Trophoblast cell (in vitro differentiated cells and primary cell): ENCODE data around the gene SPRR2G.
"Not testable (repeated sequence)": the region's sequence is repeated elsewhere in the genome, so short reads cannot be mapped to it uniquely, and the experiment has no call there.

Source experiments
- DNase-seq, 2 donors: peaks; one replicate each; pipeline ENCODE4 v3.0.0-alpha.2; 2016
- H2AFZ ChIP-seq: 2 replicates; pipeline ENCODE4 v1.6.1; 2013; ENCODE audit warnings: low read length, moderate library complexity, mild to moderate bottlenecking; ENCODE audit not compliant: insufficient read depth, poor library complexity
- H2AK5ac ChIP-seq: 2 replicates; pipeline ENCODE4 v1.6.1; 2013; ENCODE audit warnings: mild to moderate bottlenecking, low read length
- H2BK120ac ChIP-seq: 2 replicates; pipeline ENCODE4 v1.6.1; 2013; ENCODE audit warnings: low read length, mild to moderate bottlenecking, moderate library complexity; ENCODE audit not compliant: insufficient read depth, poor library complexity
- H2BK12ac ChIP-seq: 2 replicates; pipeline ENCODE4 v1.6.1; 2013; ENCODE audit warnings: mild to moderate bottlenecking, low read length, moderate library complexity
- H2BK5ac ChIP-seq: 2 replicates; pipeline ENCODE4 v1.6.1; 2013; ENCODE audit warnings: low read length, low read depth, moderate library complexity, mild to moderate bottlenecking; ENCODE audit not compliant: poor library complexity
- H3K14ac ChIP-seq: 2 replicates; pipeline ENCODE4 v1.6.1; 2013; ENCODE audit warnings: mild to moderate bottlenecking, low read length
- H3K18ac ChIP-seq: 2 replicates; pipeline ENCODE4 v1.6.1; 2013; ENCODE audit warnings: mild to moderate bottlenecking, low read length
- H3K23ac ChIP-seq: 2 replicates; pipeline ENCODE4 v1.6.1; 2013; ENCODE audit warnings: low read length
- H3K27ac ChIP-seq: 2 replicates; pipeline ENCODE4 v1.5.1; 2013; ENCODE audit warnings: low read depth, mild to moderate bottlenecking, inconsistent platforms, low read length, moderate library complexity
- H3K27me3 ChIP-seq: 2 replicates; pipeline ENCODE4 v1.6.1; 2013; ENCODE audit warnings: inconsistent platforms, mild to moderate bottlenecking, low read length, moderate library complexity; ENCODE audit not compliant: insufficient read depth
- H3K36me3 ChIP-seq, 2 experiments: 1 replicate in 1 of 2; 2 replicates in 1 of 2; pipeline ENCODE4 v1.6.1; 2013; ENCODE audit warnings: low read length in 2 of 2, mild to moderate bottlenecking in 2 of 2, moderate library complexity in 1 of 2; ENCODE audit not compliant: insufficient read depth in 2 of 2, control insufficient read depth in 1 of 2
- H3K4ac ChIP-seq: 2 replicates; pipeline ENCODE4 v1.6.1; 2013; ENCODE audit warnings: low read depth, mild to moderate bottlenecking, low read length, moderate library complexity
- H3K4me1 ChIP-seq, 2 experiments: 1 replicate in 1 of 2; 2 replicates in 1 of 2; pipeline ENCODE4 v1.6.1; 2013; ENCODE audit warnings: low read length in 2 of 2, mild to moderate bottlenecking in 2 of 2, moderate library complexity in 1 of 2; ENCODE audit not compliant: insufficient read depth in 2 of 2, control insufficient read depth in 1 of 2
- H3K4me2 ChIP-seq: 2 replicates; pipeline ENCODE4 v1.6.1; 2013; ENCODE audit warnings: inconsistent platforms, mild to moderate bottlenecking, low read length, moderate library complexity
- H3K4me3 ChIP-seq: 2 replicates; pipeline ENCODE4 v1.5.1; 2013; ENCODE audit warnings: mild to moderate bottlenecking, low read depth, low read length, inconsistent platforms
- H3K79me1 ChIP-seq: one replicate; pipeline ENCODE4 v1.6.1; 2013; ENCODE audit warnings: low read length
- H3K79me2 ChIP-seq: 2 replicates; pipeline ENCODE4 v1.6.1; 2013; ENCODE audit warnings: low read length, mild to moderate bottlenecking; ENCODE audit not compliant: control insufficient read depth, insufficient read depth, poor library complexity
- H3K9ac ChIP-seq: 2 replicates; pipeline ENCODE4 v1.6.1; 2013; ENCODE audit warnings: mild to moderate bottlenecking, low read length
- H3K9me3 ChIP-seq: 2 replicates; pipeline ENCODE4 v1.6.1; 2013; ENCODE audit warnings: low read depth, mild to moderate bottlenecking, control low read depth, inconsistent platforms, low read length; ENCODE audit not compliant: insufficient read depth
- H4K12ac ChIP-seq: 2 replicates; pipeline ENCODE4 v1.6.1; 2013; ENCODE audit warnings: low read depth, mild to moderate bottlenecking, low read length, moderate library complexity
- H4K8ac ChIP-seq: 2 replicates; pipeline ENCODE4 v1.6.1; 2013; ENCODE audit warnings: low read depth, mild to moderate bottlenecking, low read length, moderate library complexity
- H4K91ac ChIP-seq: one replicate; pipeline ENCODE4 v1.6.1; 2013; ENCODE audit warnings: low read depth, mild to moderate bottlenecking, low read length, moderate library complexity
- WGBS: extraction: QIAGEN DNeasy Blood & Tissue Kit; methylation state at CpG from one replicate; pipeline ENCODE4 v1.1.7; 2013; ENCODE audit warnings: missing lambda C conversion rate; ENCODE audit not compliant: insufficient read length, insufficient coverage; ENCODE audit errors: extremely low coverage; 5-methylcytosine and 5-hydroxymethylcytosine counted together

SPRR2G gene

GRCh38 chr1:153120945-153121344, 29.7 kb downstream of the SPRR2G start:
- H3K18ac ChIP-seq, result no peak overlapping the region
- H3K4me2 ChIP-seq, result no peak overlapping the region
- no peak overlapping the region for H3K4me3 ChIP-seq
- no peak overlapping the region for H2BK12ac ChIP-seq
- no peak overlapping the region for H2BK5ac ChIP-seq
- H3K4ac ChIP-seq, result no peak overlapping the region
- H4K91ac ChIP-seq, result no peak overlapping the region
- H3K9me3 ChIP-seq, result peaks cover 2% of the 10 kb centered on the region
- peaks cover 0 to 2% of the 10 kb centered on the region in 2 experiments for H3K36me3 ChIP-seq
- no peak overlapping the region for H3K9ac ChIP-seq
- H3K27me3 ChIP-seq, result no peaks in the 10 kb centered on the region
- no peak overlapping the region for H4K8ac ChIP-seq
- H2AFZ ChIP-seq, result no peak overlapping the region
- no peak overlapping the region for H3K23ac ChIP-seq
- H3K4me1 ChIP-seq, result no peaks in the 10 kb centered on the region
- no peak overlapping the region for H2BK120ac ChIP-seq
- H4K12ac ChIP-seq, result no peak overlapping the region
- no peak overlapping the region for H3K27ac ChIP-seq
- H2AK5ac ChIP-seq, result no peak overlapping the region
- peaks cover 3% of the 10 kb centered on the region for H3K79me1 ChIP-seq
- H3K14ac ChIP-seq, result no peak overlapping the region
- no peaks in the 10 kb centered on the region for H3K79me2 ChIP-seq
- no peak for DNase-seq

GRCh38 chr1:153119491-153119971, 31.2 kb downstream of the SPRR2G start:
- no peak overlapping the region for H3K23ac ChIP-seq
- no peak overlapping the region for H3K4me2 ChIP-seq
- H3K14ac ChIP-seq, result no peak overlapping the region
- H2AK5ac ChIP-seq, result no peak overlapping the region
- H3K27me3 ChIP-seq, result no peaks in the 10 kb centered on the region
- no peak overlapping the region for H3K27ac ChIP-seq
- peaks cover 0 to 2% of the 10 kb centered on the region in 2 experiments for H3K36me3 ChIP-seq
- no peak overlapping the region for H2BK120ac ChIP-seq
- H4K12ac ChIP-seq, result no peak overlapping the region
- no peak overlapping the region for H2BK12ac ChIP-seq
- no peak overlapping the region for H3K4ac ChIP-seq
- no peak overlapping the region for H2AFZ ChIP-seq
- no peaks in the 10 kb centered on the region for H3K4me1 ChIP-seq
- H4K8ac ChIP-seq, result no peak overlapping the region
- no peak overlapping the region for H4K91ac ChIP-seq
- WGBS, result no CpG with 5 or more reads among the region's 3 CpGs
- no peak overlapping the region for H3K18ac ChIP-seq
- H3K9ac ChIP-seq, result no peak overlapping the region
- H3K9me3 ChIP-seq, result peaks cover 2% of the 10 kb centered on the region
- H2BK5ac ChIP-seq, result no peak overlapping the region
- no peak overlapping the region for H3K4me3 ChIP-seq
- H3K79me2 ChIP-seq, result no peaks in the 10 kb centered on the region
- DNase-seq, result no peak
- H3K79me1 ChIP-seq, result peaks cover 3% of the 10 kb centered on the region

DNA sequence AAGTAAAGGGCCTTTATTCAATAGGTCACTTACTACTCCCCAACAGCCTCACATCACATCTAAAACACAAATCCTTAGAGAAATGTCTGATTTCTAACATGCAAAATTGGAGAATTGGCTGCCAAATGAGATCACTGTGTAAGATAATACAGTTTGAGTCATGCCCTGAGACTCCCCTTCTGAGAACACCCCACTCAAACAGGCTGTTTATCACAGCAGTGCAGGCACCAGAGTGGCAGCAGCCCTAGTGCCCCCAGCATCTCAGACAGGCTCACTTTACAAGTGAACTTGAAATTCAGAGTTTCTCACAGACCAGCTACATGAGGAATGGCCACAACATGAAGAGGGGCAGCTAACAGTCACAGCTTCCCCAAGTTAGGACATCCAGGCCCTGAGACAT, 35.4 kb downstream of the SPRR2G start:
- H2BK12ac ChIP-seq, H4K12ac ChIP-seq, H3K14ac ChIP-seq, H3K4me3 ChIP-seq, H3K27ac ChIP-seq, H3K36me3 ChIP-seq, H3K4me1 ChIP-seq, H2BK5ac ChIP-seq, H3K9me3 ChIP-seq, H3K4ac ChIP-seq, H2AFZ ChIP-seq, H3K79me1 ChIP-seq, H3K79me2 ChIP-seq, H4K91ac ChIP-seq, H2BK120ac ChIP-seq, H3K4me2 ChIP-seq, H2AK5ac ChIP-seq, H3K27me3 ChIP-seq, H3K9ac ChIP-seq, H4K8ac ChIP-seq, H3K23ac ChIP-seq, DNase-seq, H3K18ac ChIP-seq: not testable (repeated sequence)

GRCh38 chr1:153113416-153113815, 37.3 kb downstream of the SPRR2G start, which contains the start of gene SPRR2F:
SPRR2F (minus strand) TSS chr1:153113516; CDS start chr1:153112733, 783 bp downstream.
- no peak within 1 kb of the TSS for H3K27ac ChIP-seq
- no peaks in the 10 kb centered on the region for H3K4me1 ChIP-seq
- no peaks in the 10 kb centered on the region for H3K27me3 ChIP-seq
- H3K36me3 ChIP-seq, result no peaks in the 10 kb centered on the region
- no peak within 1 kb of the TSS for H3K4me3 ChIP-seq
- H3K79me1 ChIP-seq, result no peaks in the 10 kb centered on the region
- no peaks in the 10 kb centered on the region for H3K9me3 ChIP-seq
- WGBS, result no CpG with 5 or more reads among the region's 3 CpGs
- H3K9ac ChIP-seq, result no peak within 1 kb of the TSS
- no peak within 1 kb of the TSS for H3K14ac ChIP-seq
- no peak within 1 kb of the TSS for H4K91ac ChIP-seq
- H2BK5ac ChIP-seq, result no peak within 1 kb of the TSS
- H3K23ac ChIP-seq, result no peak within 1 kb of the TSS
- no peak within 1 kb of the TSS for H2BK12ac ChIP-seq
- no peak within 1 kb of the TSS for H4K8ac ChIP-seq
- no peak within 1 kb of the TSS for H2BK120ac ChIP-seq
- no peak within 1 kb of the TSS for H2AFZ ChIP-seq
- no peaks in the 10 kb centered on the region for H3K79me2 ChIP-seq
- no peak within 1 kb of the TSS for H3K4me2 ChIP-seq
- no peak within 1 kb of the TSS for H3K4ac ChIP-seq
- H2AK5ac ChIP-seq, result no peak within 1 kb of the TSS
- H3K18ac ChIP-seq, result no peak within 1 kb of the TSS
- no peak within 1 kb of the TSS for H4K12ac ChIP-seq
- no peak for DNase-seq
